CD4-positive, alpha-beta T cell treated with Interleukin-17A for 4 hours (primary cell): ENCODE results near the gene ST6GAL1.
A peak's percentile ranks its signal among the peaks of the same experiment; 100 is the strongest.

Experiments used
- DNase-seq: peaks from one replicate; pipeline ENCODE4 v3.0.0-alpha.2; 2020; ENCODE audit warnings: mixed read lengths

The ST6GAL1 gene

DNA sequence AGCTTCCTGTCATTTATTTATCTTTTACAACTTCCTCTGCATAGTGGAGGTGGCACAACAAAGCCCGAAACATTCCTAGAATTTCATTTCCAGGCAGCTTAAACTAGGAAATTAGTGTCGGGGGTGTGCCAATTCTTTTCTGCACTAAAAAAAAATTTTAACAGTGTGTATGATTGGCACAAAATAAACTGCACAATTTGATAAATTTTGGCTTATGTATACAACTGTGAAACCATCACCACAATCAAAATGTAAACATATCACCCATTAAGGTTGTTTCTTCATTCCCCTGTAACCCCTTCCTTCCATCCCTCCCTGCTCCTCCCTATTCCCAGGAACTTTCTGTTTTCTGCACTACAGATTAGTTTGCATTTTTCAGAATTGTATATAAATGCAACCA is 154.3 kb downstream of the ST6GAL1 start:
- no peak for DNase-seq

DNA sequence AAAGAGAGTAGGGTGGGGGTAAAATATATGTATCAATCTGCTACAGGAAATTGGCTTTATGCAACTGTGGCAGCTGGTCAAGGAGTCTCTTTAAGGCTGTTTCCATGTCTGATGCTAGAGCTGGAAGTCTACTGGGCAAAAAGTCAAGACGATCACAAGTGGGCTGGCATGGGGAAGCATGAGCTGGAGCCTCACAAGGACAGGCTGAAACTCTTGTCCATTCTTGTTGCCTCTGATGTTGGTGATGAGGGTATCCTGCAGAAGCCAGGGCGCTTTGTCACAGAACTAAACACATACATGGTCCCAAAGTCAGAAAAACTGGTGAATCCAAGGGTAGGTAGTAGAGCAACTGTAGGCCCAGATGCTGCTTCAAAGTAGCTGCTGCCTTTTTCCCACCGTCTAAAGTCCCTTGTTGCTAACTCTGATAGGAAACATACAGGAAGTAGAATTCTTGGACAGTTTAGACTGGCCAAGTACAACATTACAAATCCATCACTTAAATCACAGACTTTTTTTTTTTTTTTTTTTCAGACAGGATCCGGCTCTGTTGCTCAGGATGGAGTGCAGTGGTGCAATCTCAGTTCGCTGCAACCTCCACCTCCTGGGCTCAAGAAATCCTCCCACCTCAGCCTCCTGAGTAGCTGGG is 154.8 kb downstream of the ST6GAL1 start:
- no peak for DNase-seq

DNA sequence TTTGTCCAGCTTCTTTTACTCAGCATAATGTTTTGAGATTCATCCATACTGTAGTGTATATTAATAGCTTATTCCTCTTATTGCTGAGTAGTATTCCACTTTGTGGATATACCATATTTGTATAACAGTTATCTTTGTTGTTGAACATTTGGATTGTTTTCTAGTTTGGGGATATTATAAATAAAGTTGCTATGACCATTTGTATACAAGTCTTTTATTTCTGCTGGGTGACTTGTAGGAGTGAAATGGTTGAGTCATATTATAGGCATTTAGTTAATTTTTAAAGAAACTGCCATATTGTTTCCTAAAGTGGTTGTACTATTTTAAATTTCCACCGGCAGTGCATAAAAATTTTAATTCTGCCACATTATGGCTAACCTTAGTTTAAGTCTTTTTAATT is 155.6 kb downstream of the ST6GAL1 start:
- DNase-seq, result no peak

DNA sequence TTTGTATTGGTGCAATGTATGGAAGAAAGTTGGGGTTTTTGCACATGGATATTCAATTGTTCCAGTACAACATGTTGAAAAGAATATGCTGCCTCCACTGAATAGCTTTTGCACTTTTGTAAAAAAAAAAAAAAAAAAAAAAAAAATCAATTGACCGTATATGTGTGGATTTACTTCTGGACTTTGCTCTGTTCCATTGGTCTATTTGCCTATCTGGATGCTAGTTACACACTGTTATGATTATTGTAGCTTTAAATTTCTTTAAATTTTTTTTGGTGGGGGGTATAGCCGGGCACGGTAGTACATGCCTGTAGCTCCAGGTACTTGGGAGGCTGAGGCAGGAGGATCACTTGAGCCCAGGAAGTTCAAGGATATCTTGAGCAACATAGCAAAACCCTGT is 156.5 kb downstream of the ST6GAL1 start:
- DNase-seq, result no peak

DNA sequence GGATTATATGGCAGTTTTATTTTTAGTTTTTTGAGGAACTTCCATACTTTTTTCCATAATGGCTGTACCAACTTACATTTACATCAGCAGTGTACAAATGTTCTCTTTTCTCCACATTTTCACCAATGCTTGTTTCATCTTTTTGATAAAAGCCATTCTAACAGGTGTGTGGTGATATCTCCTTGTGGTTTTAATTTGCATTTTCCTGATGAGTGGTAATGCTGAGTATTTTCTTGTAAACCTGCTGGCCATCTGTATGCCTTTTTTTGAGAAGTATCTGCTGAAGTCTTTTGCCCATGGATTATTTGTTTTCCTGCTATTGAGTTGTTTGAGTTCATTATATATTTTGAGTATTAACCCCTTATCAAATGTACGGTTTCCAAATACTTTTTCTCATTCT is 158.4 kb downstream of the ST6GAL1 start:
- DNase-seq, result no peak

DNA sequence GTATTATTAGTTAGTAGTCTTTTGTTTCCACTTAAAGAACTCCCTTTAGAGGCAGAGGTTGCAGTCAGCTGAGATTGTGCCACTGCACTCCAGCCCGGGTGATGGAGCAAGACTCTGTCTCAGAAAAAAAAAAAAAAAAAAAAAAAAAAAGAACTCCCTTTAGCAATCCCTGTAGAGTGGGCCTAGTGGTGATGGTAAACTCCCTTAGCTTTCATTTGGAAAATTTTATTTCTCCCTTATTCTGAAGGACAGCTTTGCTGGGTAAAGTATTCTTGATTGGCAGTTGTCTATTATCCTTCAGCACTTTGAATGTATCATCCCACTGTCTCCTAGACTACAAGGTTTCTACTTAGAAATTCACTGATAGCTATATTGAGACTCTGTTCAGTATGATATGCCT is 163.0 kb downstream of the ST6GAL1 start:
- DNase-seq, result no peak

DNA sequence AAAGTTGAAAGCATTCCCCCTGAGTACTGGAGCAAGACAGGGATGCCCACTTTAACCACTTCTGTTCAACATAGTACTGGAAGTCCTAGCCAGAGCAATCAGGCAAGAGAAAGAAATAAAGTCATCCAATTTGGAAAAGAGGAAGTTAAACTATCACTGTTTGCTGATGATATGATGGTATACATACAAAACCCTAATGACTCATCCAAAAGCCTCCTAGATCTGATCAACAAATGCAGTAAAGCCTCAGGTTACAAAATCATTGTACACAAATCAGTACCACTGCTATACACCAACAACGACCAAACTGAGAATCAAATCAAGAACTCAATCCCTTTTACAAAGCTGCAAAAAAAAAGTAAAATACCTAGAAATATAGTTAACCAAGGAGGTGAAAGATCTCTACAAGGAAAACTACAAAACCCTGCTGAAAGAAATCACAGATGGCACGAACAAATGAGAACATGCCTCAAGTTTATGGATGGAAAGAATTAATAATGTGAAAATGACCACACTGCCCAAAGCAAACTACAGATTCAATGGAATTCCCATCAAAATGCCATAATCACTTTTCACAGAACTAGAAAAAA is 168.7 kb downstream of the ST6GAL1 start:
- DNase-seq, result no peak

DNA sequence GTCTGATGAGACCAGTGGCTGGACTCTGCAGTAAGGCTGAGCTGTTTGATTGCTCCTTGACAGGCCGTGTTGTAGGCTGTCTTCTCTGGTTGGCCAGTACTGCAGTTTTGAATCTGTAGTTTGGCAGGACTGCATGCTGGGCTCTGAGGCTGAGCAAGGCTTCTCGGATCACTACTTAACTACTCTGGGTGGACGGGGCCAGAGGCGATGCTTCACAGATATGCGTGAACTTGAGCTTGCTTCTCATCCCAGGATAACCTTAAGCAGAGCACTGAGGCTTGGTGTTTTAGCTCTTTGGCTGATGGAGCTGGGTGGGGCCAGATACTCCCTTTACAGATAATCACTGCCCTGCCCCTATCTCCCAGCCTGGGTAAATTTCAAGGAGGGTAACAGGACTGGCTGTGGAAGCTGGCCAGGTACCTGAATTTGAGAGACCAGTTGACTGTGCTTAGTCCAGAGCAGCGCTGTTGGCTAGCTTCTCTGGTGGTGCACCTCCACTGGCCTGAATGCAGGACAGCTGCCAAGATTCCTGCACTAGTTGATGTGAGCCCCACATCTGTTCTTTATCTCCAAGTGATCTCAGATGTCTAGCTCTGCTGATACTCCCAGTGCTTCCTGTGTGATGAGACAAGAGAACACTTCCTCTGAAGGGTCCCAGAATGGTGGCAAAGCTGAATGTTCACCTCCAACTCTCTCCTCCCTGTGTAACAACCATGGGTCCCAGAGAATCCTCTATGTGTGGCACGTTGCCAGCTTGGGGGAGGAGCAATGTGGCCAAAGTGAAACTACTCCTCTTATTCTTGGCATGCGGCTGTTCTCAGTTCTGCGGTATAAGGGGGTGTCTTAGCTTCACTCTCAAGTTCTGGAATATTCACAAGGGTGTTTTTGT is 171.1 kb downstream of the ST6GAL1 start:
- peak; percentile 74 for DNase-seq

DNA sequence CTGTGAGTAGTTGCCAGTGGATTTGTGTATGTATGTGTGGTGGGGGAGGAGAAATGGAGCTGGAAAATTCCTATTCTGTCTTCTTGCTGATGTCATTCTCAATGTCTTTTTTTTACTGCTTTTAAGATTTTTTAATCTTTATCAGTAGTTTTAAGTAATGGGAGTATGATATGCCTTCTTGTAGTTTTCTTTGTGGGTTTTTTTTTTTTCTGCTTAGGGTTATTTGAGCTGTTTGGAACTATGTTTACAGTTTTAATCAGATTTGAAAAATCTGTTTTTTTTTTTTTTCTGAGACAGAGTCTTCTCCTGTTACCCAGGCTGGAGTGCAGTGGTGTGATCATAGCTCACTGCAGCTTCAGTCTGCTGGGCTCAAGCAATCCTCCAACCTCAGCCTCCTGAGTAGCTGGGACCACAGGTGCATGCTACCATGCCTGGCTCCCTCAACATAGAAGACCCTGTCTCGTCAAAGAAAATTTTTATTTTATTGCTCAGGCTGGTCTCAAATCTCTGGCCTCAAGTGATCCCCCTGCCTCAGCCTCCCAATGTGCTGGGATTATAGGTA is 171.8 kb downstream of the ST6GAL1 start:
- DNase-seq, result no peak

DNA sequence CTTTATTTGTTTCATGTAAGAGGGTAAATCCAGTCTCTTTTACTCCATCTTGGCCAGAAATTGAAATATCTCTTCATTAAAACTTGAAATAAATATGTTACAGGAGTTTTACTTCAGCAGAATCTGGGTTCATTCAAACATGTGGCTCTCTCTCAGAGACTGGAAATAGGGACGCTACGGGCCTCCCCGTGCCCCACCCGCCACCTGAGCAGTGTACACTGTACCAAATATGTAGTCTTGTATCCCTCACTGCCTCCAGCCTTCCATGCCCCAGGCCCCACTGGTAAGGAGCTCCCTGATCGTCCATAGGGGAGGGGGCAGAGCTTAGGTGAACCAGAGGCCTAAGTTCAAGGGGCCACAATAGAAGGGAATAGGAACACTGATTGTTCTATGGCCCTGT is 172.9 kb downstream of the ST6GAL1 start:
- no peak for DNase-seq

DNA sequence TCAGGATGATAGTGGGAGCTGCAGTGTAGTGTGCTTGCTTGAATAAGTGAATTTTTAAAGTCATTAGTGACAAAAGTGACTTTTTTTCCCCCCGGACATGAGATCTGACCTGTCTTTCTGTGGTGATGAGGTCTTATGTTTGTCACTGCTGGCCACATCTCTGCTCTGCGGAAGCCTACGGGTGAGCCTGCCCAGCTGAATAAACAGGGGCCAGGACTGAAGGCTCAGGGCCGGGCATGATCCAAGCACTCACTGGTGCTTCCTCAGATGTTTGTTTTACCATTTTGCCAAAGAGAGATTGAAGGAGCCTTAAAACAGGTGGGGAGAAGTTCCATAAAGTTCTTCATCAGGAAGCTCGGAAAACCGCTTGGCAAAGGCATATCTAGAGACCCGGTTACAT is 174.0 kb downstream of the ST6GAL1 start:
- DNase-seq, result no peak

DNA sequence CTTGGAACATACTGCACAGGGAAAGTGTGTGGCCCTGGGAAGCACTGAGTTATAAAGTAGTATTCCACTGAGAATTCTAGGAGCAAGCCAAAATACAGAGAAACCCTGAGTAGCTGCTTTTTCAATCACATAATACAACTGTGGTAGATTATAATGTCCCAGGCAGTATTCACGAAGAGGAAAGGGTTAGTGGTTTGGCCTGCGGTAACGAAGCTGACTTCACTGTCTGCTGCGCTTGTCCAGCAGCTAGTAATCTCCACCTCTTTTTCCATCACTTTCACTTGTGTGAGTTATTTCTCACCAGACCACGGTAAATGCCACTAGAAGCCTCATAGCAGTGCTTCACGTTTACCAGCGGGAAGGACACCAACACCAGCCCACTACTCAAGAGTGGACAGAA is 174.6 kb downstream of the ST6GAL1 start:
- no peak for DNase-seq

DNA sequence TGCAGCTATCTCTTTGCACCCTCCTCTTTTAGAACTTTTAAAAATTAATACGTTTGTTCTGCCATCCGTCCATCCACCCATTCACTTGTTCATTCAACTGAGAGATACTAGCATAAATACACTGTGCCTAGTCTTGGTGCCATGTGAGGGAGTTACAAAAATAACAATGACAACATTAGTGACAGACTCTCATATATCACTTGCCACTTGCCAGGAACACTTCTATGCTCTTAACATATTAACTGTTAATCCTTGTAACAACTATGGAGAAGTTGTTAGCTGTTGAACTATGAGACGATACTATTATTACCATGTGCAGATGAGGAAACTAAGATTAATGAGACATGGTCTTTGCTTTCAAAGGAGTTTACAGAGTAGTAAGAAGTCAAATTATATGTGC is 175.4 kb downstream of the ST6GAL1 start:
- DNase-seq, result no peak

DNA sequence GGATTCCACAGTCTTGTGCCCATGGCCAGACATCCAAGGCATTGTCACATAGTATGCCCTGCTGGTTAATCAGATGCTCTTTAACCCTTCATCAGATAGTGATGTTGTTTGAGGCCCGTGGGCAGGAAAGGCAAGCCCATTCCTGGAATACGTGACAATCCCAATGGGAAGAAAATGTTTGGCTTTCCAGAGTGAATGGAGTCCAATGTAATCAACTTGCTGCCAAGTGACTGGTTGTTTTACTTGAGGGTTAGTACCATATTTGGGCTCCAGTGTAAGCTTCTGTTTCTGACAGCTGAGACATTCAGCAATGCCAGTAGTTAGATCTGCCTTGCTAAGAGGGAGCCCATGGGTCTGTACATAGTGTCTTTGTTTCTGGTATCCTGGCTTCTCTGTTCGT is 177.7 kb downstream of the ST6GAL1 start:
- no peak for DNase-seq

DNA sequence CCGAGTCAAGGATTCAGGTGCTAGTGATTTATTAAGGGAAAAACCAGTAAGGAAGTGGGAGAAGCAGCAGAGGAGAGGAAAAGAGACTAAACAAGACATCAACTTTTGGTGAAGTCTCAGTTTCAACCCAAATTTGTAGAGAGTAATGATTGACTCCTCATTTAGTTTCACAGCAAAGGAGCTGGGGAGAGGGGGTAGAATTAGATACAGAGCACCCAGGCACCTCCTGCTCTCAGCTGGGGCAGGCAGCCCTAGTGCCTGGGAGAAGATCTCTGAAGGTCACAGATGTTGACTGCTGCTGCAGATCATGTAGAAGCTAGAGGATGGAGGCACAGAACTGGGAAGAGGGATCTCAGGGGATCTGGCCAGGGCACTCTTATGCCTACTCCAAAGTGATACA is 179.8 kb downstream of the ST6GAL1 start:
- no peak for DNase-seq

DNA sequence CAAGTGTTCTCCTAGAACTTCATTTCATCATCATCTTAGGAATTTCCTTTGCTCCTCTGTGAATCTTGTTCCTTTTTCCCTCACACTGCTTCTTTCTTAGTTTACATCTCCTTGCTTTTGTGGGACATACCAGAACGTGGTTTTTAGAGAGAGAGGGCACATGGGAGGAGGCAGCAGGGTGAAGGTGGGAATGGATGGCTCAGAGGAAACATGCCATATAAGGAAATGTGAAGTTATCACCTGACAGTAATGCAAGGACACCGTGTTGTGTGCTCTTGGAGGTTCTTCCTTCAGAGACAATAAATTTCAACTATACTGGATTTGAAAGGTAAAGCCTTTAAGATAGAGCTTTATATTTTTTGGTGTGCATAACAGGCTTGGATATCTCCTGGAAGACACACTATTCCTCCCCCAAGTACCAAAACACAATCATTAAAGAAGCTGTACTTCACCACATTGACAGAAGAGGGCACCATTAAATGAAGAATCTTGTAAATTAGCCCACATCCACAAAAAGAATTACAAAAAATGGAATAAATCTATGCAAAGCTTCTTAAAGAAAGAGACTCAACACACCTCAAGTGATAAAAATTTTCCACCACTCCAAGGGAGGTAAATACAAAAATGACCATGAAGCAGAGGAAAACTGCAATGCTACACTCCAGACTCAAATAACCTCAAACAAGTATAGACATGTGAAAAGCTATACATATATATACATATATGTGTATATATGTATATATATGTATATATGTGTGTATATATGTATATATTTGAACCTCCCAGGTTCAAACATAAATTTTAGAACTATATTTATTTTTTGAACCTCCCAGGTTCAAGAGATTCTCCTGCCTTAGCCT is 182.8 kb downstream of the ST6GAL1 start:
- no peak for DNase-seq

DNA sequence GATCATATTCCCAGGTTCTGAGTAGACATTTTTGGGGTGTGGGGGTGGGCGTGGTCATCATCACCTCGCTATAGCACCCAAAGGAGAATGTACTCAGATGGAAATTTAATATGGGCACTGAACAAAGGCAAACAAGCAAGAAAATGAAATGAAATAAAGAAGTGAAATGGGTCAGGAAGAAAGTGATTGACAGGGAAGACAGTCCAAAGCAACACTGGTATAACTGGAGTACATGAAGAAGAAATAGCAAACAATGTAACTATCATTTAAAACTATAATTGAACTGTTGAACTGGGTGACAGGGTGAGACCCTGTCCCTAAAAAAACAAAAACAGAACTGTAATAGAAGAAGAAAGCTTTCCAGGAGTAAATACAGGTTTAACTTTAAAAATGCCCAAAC is 184.2 kb downstream of the ST6GAL1 start:
- DNase-seq, result no peak

DNA sequence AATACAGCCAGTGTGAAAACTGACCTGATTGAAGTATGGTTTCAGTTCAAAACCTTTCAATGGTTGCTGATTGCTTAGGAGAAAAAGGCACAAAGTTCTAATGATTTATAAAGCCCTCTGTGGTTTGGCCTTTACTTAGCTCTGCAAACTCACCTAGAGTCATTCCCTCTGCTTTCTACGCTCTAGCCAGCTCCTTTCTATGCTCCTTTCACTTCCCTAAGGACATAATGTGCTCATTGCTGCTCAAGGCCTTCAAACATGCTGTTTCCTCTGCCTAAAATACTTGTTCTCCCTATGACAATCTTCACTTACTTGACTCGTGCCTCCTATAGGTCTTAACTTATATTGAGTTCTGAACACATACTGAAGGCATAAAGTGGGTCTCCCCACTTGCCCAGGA is 190.0 kb downstream of the ST6GAL1 start:
- DNase-seq, result no peak

DNA sequence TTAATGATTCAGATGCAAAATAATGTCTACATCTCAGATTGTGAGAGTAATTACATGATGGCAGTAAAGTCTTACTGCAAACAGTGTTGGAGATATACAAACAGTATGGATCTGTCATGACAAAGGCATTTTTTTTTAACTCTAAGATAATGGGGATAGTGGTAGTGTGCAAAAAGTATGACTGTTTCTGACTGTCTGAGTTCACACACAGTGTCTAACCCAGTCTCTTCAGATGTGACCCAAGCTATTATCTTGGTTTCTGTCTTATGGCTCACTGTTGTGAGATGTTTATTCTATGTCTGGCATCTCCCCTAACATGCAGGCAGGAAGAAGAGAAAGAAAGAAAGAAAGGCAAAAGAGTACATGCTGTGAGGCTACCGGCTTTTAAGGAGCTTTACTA is 191.9 kb downstream of the ST6GAL1 start:
- DNase-seq, result no peak

DNA sequence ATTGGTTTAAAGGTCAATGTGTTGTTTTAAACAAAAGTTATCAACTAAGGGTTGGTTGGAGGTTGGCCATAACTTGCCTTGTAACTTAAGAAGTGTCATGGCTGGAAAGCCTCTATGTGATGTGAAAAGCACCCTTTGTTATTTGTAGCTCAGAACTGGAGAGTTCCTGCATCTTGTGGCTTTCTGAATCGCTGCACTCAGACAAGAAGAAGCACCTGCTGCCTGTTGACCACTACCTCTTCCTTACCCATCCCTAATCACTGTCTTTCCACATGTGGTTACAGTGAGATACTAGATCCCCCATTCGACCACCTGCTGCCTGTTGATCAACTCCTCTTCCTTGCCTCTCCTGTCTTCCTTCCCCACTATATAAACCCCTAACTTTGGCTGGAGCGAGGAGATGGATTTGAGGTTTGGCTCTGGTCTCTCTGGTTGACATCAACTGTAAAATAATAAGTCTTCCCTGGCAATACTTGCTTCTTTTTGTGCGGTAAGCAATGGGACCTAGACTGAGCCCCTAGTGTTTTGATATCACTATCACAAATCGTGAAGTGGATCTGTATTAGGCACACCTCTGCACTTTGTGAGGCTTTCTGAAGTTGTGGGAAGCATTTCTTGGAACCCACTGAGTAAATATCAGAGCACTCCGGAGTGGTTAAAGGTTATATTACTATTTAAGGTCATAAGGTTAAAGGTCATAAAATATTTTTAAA is 195.1 kb downstream of the ST6GAL1 start:
- DNase-seq, result no peak
